CD14-positive monocyte (primary cell): ENCODE data around the gene PBX4. TPM values are rescaled to one million over a fixed set of nuclear protein-coding genes. Genes with fewer than 3 reads are reported as not detected.
A peak's percentile ranks its signal among the peaks of the same experiment; 100 is the strongest.

Experiments
- DNase-seq, 3 donors: peaks; one replicate each; pipeline ENCODE4 v3.0.0-alpha.2; 2011 to 2022
- H2AFZ ChIP-seq: 2 replicates; pipeline ENCODE4 v1.6.0; 2012; ENCODE audit warnings: mild to moderate bottlenecking, low read depth, low read length, inconsistent platforms; ENCODE audit not compliant: insufficient read depth, poor library complexity, severe bottlenecking
- H3K27ac ChIP-seq, 2 donors: 1 replicate in 1 of 2; 2 replicates in 1 of 2; pipeline ENCODE4 v1.5.1; 2012 to 2013; ENCODE audit warnings: low read length in 2 of 2, control low read depth in 1 of 2, inconsistent platforms in 1 of 2, low read depth in 1 of 2, mild to moderate bottlenecking in 1 of 2
- H3K27me3 ChIP-seq, 2 donors: one replicate each; pipeline versions ENCODE4 v1.6.0 to v1.6.1; 2011 to 2013; ENCODE audit warnings: low read length in 2 of 2; ENCODE audit not compliant: control insufficient read depth in 2 of 2, insufficient read depth in 2 of 2
- H3K36me3 ChIP-seq, 2 donors: replicated peaks in 1 of 2; 1 replicate in 1 of 2; 2 replicates in 1 of 2; pipeline versions ENCODE4 v1.5.1 to v1.6.1; 2012 to 2013; ENCODE audit warnings: low read length in 2 of 2, control low read depth in 1 of 2, inconsistent platforms in 1 of 2, mild to moderate bottlenecking in 1 of 2; ENCODE audit not compliant: insufficient read depth in 2 of 2, control insufficient read depth in 1 of 2
- H3K4me1 ChIP-seq, 2 donors: 1 replicate in 1 of 2; 2 replicates in 1 of 2; pipeline versions ENCODE4 v1.5.1 to v1.6.1; 2012 to 2013; ENCODE audit warnings: low read length in 2 of 2, control low read depth in 1 of 2, inconsistent platforms in 1 of 2, mild to moderate bottlenecking in 1 of 2, moderate library complexity in 1 of 2; ENCODE audit not compliant: insufficient read depth in 2 of 2, control insufficient read depth in 1 of 2
- H3K4me2 ChIP-seq: replicated peaks from 2 replicates; pipeline ENCODE3; 2012; ENCODE audit warnings: low read length, moderate library complexity, mild to moderate bottlenecking; ENCODE audit not compliant: poor library complexity, severe bottlenecking; ENCODE audit errors: extremely low read depth
- H3K4me3 ChIP-seq, 3 experiments: fragments of 200-600 bp in 1 of 3; sonication (generic) in 1 of 3; replicated peaks in 1 of 3; 1 replicate in 2 of 3; 2 replicates in 1 of 3; pipeline ENCODE4 v1.5.1; 2011 to 2013; ENCODE audit warnings: low read length in 3 of 3, mild to moderate bottlenecking in 3 of 3, control low read depth in 2 of 3, low read depth in 2 of 3, inconsistent platforms in 1 of 3, moderate library complexity in 1 of 3
- H3K79me2 ChIP-seq: 2 replicates; pipeline ENCODE4 v1.6.0; 2012; ENCODE audit warnings: mild to moderate bottlenecking, control low read depth, inconsistent platforms, low read length, moderate library complexity; ENCODE audit not compliant: insufficient read depth
- H3K9ac ChIP-seq: 2 replicates; pipeline ENCODE4 v1.6.0; 2017; ENCODE audit warnings: low read length, mild to moderate bottlenecking; ENCODE audit not compliant: insufficient read depth, poor library complexity, severe bottlenecking
- H3K9me3 ChIP-seq, 2 donors: replicated peaks in 1 of 2; 1 replicate in 1 of 2; 2 replicates in 1 of 2; pipeline versions ENCODE4 v1.5.1 to v1.6.1; 2012 to 2013; ENCODE audit warnings: low read length in 2 of 2, control low read depth in 1 of 2; ENCODE audit not compliant: control insufficient read depth in 1 of 2, insufficient read depth in 1 of 2
- H4K20me1 ChIP-seq: 2 replicates; pipeline ENCODE4 v1.6.0; 2012; ENCODE audit warnings: mild to moderate bottlenecking, low read length, control low read depth, moderate library complexity; ENCODE audit not compliant: insufficient read depth
- H3K27ac Mint-ChIP-seq, 7 donors: one replicate each; pipeline ENCODE4 v1.8.0; 2020; ENCODE audit warnings: mild to moderate bottlenecking in 7 of 7, mixed read lengths in 7 of 7, moderate library complexity in 6 of 7, inconsistent platforms in 2 of 7
- H3K27me3 Mint-ChIP-seq, 3 donors: one replicate each; pipeline ENCODE4 v1.8.0; 2021 to 2022; ENCODE audit warnings: low read depth in 3 of 3, mild to moderate bottlenecking in 3 of 3, mixed read lengths in 3 of 3, moderate library complexity in 3 of 3, inconsistent platforms in 1 of 3
- H3K36me3 Mint-ChIP-seq, 2 donors: one replicate each; pipeline ENCODE4 v1.8.0; 2020; ENCODE audit warnings: mixed read lengths in 2 of 2, inconsistent platforms in 1 of 2, mild to moderate bottlenecking in 1 of 2
- H3K4me1 Mint-ChIP-seq: one replicate; pipeline ENCODE4 v1.8.0; 2020; ENCODE audit warnings: mild to moderate bottlenecking, mixed read lengths
- H3K4me3 Mint-ChIP-seq, 2 donors: one replicate each; pipeline ENCODE4 v1.8.0; 2020; ENCODE audit warnings: mild to moderate bottlenecking in 2 of 2, mixed read lengths in 2 of 2, moderate library complexity in 1 of 2
- H3K9me3 Mint-ChIP-seq, 7 donors: one replicate each; pipeline ENCODE4 v1.8.0; 2020 to 2022; ENCODE audit warnings: mixed read lengths in 7 of 7, mild to moderate bottlenecking in 6 of 7, moderate library complexity in 6 of 7, inconsistent platforms in 2 of 7
- CTCF ChIP-seq: fragments of 200-600 bp; IDR thresholded peaks from one replicate; pipeline ENCODE4 v1.8.0; 2022; ENCODE audit warnings: antibody characterized with exemption, mild to moderate bottlenecking
- WGBS: methylation state at CpG from one replicate; pipeline ENCODE4 v1.1.5; 2013; ENCODE audit warnings: missing lambda C conversion rate; ENCODE audit not compliant: insufficient coverage; 5-methylcytosine and 5-hydroxymethylcytosine counted together
- intact Hi-C, 2 donors: fragments of 100-400 bp; cut with micrococcal nuclease; formaldehyde crosslinking; loops; one replicate each; pipeline versions ENCODE4 v1.15.0 to v1.15.1; 2023
- polyA plus RNA-seq, 3 donors: library from polyadenylated mRNA; depleted of rRNA in 1 of 3; unstranded in 2 of 3; stranded (reverse) in 1 of 3; fragments of 300-500 nt in 2 of 3; fragments of >200 nt in 1 of 3; fragmentation: Illumina TruSeq in 2 of 3; gene quantifications; 1 replicate in 2 of 3; 2 replicates in 1 of 3; pipeline ENCODE4 v1.2.3, GENCODE V29; 2012 to 2021

Gene PBX4
- polyA plus RNA-seq, 3 donors, result 2.4 TPM; not detected in 2

DNA sequence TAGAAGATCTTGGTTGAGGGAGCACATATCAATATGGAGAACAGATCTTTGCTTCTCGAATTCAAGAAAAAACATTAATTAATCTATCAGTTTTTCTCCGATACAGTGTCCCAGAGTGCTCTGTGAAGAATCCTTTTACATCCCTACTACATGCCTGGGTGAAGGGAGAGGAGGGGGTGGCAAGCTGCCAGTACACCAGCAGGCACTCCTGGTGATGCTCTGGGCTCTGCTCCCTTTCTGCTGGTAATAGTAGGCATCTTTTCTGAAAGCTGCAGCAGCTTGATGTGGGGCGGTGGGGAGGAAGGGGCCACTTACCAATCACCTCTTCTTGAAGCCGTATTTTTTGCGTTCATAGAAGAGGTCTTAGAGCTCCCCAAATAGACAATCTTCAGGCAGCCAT, 30.7 kb downstream of the PBX4 start:
- DNase-seq, result no peak
- Mint-ChIP-seq H3K36me3 (no peaks in the 10 kb centered on the region), H3K4me3 (no peak overlapping the region), H3K4me1 (peaks cover 13% of the 10 kb centered on the region), H3K9me3 (peaks cover 0 to 2% (median 0%) of the 10 kb centered on the region in 7 donors), H3K27ac (peak overlapping the region in 1 of 7 donors; percentile 40), H3K27me3 (peaks cover 0 to 6% (median 2%) of the 10 kb centered on the region in 3 donors)
- no peak for TF ChIP-seq CTCF
- intact Hi-C loops, result no loop called here
- Histone ChIP-seq H4K20me1 (no peaks in the 10 kb centered on the region), H3K4me1 (peaks cover 15% of the 10 kb centered on the region in 2 donors), H2AFZ (no peak overlapping the region), H3K4me3 (no peak overlapping the region), H3K79me2 (no peaks in the 10 kb centered on the region), H3K36me3 (no peaks in the 10 kb centered on the region), H3K27me3 (no peaks in the 10 kb centered on the region), H3K27ac (no peak overlapping the region), H3K9me3 (no peaks in the 10 kb centered on the region), H3K4me2 (no peak overlapping the region), H3K9ac (no peak overlapping the region)
- 83% methylated on average over 1 of the region's 5 CpGs for WGBS

DNA sequence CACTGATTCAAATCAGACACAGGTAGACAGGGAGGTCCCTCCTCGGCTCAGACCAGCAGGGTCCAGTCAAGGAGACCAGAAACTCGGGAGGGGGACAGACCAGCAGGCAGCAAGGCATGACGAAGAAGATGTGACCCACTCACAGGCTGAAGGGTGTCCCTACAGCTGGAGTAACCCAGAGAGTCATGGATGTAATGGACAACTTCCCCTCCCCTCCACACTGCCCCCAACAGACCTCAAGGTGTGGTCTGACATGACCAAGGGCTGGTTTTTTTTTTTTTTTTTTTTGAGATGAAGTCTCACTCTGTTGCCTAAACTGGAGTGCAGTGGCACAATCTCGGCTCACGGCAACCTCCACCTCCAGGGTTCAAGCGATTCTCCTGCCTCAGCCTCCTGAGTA, 34.1 kb downstream of the PBX4 start:
- 100% methylated on average over 2 of the region's 6 CpGs for WGBS
- Mint-ChIP-seq H3K27ac (peak overlapping the region in 1 of 7 donors; percentile 37), H3K36me3 (no peaks in the 10 kb centered on the region), H3K4me3 (no peak overlapping the region), H3K27me3 (peaks cover 0 to 6% (median 2%) of the 10 kb centered on the region in 3 donors), H3K4me1 (peaks cover 4% of the 10 kb centered on the region), H3K9me3 (no peaks in the 10 kb centered on the region)
- intact Hi-C loops, result no loop called here
- H3K9ac ChIP-seq, result no peak overlapping the region
- no peak overlapping the region for H3K27ac ChIP-seq
- no peaks in the 10 kb centered on the region for H4K20me1 ChIP-seq
- no peaks in the 10 kb centered on the region for H3K27me3 ChIP-seq
- H3K4me3 ChIP-seq, result no peak overlapping the region
- H2AFZ ChIP-seq, result no peak overlapping the region
- no peaks in the 10 kb centered on the region for H3K9me3 ChIP-seq
- H3K4me2 ChIP-seq, result no peak overlapping the region
- TF ChIP-seq CTCF, result no peak
- no peak for DNase-seq
- peaks cover 0 to 4% of the 10 kb centered on the region in 2 donors for H3K4me1 ChIP-seq
- no peaks in the 10 kb centered on the region for H3K79me2 ChIP-seq
- no peaks in the 10 kb centered on the region for H3K36me3 ChIP-seq
